ENCODE measurements around the gene ACOT7.

The ACOT7 gene

GRCh38 chr1:6285336-6285735, 108.2 kb downstream of the ACOT7 start:
- Histone ChIP-seq H3K27me3 (ENCODE audit: insufficient read depth, low read depth) (no peaks in the 10 kb centered on the region), H3K4me3 (IDR thresholded peaks at IDR 0.05; ENCODE audit: insufficient read depth, low read depth, low read length) (no peak overlapping the region), H3K9ac (no peak overlapping the region), H4K20me1 (ENCODE audit: insufficient read depth) (no peaks in the 10 kb centered on the region), H3K36me3 (ENCODE audit: insufficient read depth) (no peaks in the 10 kb centered on the region), H3K4me1 (ENCODE audit: low read depth, poor library complexity, severe bottlenecking) (no peaks in the 10 kb centered on the region), H2AFZ (ENCODE audit: low read depth) (no peak overlapping the region), H3K27ac (no peak overlapping the region), H3K79me2 (ENCODE audit: insufficient read depth, low read depth) (no peaks in the 10 kb centered on the region), H3K4me2 (no peak overlapping the region)
- no peak for TF ChIP-seq CTCF (conservative IDR thresholded peaks at IDR 0.05; ENCODE audit: low read depth, low read length)

- Histone ChIP-seq H4K20me1 (ENCODE audit: insufficient read depth) (no peaks in the 10 kb centered on the region), H3K36me3 (ENCODE audit: insufficient read depth) (no peaks in the 10 kb centered on the region), H2AFZ (ENCODE audit: low read depth) (no peak overlapping the region), H3K27ac (no peak overlapping the region), H3K4me1 (ENCODE audit: low read depth, poor library complexity, severe bottlenecking) (no peaks in the 10 kb centered on the region), H3K4me3 (IDR thresholded peaks at IDR 0.05; ENCODE audit: insufficient read depth, low read depth, low read length) (no peak overlapping the region), H3K9ac (no peak overlapping the region), H3K4me2 (no peak overlapping the region), H3K27me3 (ENCODE audit: insufficient read depth, low read depth) (no peaks in the 10 kb centered on the region), H3K79me2 (ENCODE audit: insufficient read depth, low read depth) (no peaks in the 10 kb centered on the region)
- TF ChIP-seq CTCF (conservative IDR thresholded peaks at IDR 0.05; ENCODE audit: low read depth, low read length) = no peak
These were observed 110.8 kb downstream of the ACOT7 start for GRCh38 chr1:6282577-6283270.

GRCh38 chr1:6281511-6282402, 111.8 kb downstream of the ACOT7 start:
- no peak overlapping the region for H3K9ac ChIP-seq
- no peaks in the 10 kb centered on the region for H4K20me1 ChIP-seq (ENCODE audit: insufficient read depth)
- no peak overlapping the region for H3K27ac ChIP-seq
- TF ChIP-seq CTCF (conservative IDR thresholded peaks at IDR 0.05; ENCODE audit: low read depth, low read length) = no peak
- H3K79me2 ChIP-seq (ENCODE audit: insufficient read depth, low read depth) = no peaks in the 10 kb centered on the region
- H3K36me3 ChIP-seq (ENCODE audit: insufficient read depth) = no peaks in the 10 kb centered on the region
- H3K4me3 ChIP-seq (IDR thresholded peaks at IDR 0.05; ENCODE audit: insufficient read depth, low read depth, low read length) = no peak overlapping the region
- no peaks in the 10 kb centered on the region for H3K27me3 ChIP-seq (ENCODE audit: insufficient read depth, low read depth)
- H2AFZ ChIP-seq (ENCODE audit: low read depth) = no peak overlapping the region
- H3K4me1 ChIP-seq (ENCODE audit: low read depth, poor library complexity, severe bottlenecking) = no peaks in the 10 kb centered on the region
- H3K4me2 ChIP-seq = no peak overlapping the region

DNA sequence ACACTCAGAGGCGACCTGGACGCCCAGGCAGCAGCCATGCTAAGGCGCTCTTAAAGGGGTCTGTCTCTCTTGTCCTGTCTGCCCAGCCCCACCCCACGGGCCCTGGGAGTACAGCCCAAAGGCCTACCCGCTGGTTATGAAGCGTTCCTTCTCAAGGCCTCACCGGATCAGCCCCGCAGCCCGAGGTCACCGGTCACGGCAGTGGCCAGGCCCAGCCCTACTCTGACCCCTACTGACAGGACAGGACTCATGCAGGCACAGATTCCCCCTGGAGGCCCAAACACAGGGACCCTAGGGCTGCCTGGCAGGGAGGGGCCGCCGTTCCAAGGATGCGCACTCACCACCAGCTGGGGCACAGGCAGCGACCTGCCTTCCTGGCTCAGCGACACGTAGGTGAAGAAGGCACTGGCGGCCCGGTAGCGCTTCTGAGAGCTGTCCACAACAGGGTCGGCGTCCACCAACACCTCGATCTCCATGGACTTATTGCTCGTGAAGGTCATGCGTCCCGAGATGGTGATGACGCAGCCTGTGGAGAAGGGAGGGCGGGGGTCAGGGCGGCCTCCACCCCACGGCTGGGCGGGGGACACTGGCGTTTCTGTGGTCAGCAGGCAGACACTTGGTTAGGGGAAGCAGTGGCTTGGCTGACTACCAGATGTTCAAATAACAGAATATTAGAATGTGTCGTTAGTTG, 112.7 kb downstream of the ACOT7 start:
- H3K4me2 ChIP-seq = no peak overlapping the region
- no peak overlapping the region for H3K9ac ChIP-seq
- no peak overlapping the region for H3K4me3 ChIP-seq (IDR thresholded peaks at IDR 0.05; ENCODE audit: insufficient read depth, low read depth, low read length)
- H3K27me3 ChIP-seq (ENCODE audit: insufficient read depth, low read depth) = no peaks in the 10 kb centered on the region
- no peaks in the 10 kb centered on the region for H3K79me2 ChIP-seq (ENCODE audit: insufficient read depth, low read depth)
- H3K27ac ChIP-seq = no peak overlapping the region
- peak; percentile 23; the same call in 1 of the 2 replicates for TF ChIP-seq CTCF (conservative IDR thresholded peaks at IDR 0.05; ENCODE audit: low read depth, low read length)
- H4K20me1 ChIP-seq (ENCODE audit: insufficient read depth) = no peaks in the 10 kb centered on the region
- no peaks in the 10 kb centered on the region for H3K36me3 ChIP-seq (ENCODE audit: insufficient read depth)
- no peaks in the 10 kb centered on the region for H3K4me1 ChIP-seq (ENCODE audit: low read depth, poor library complexity, severe bottlenecking)
- H2AFZ ChIP-seq (ENCODE audit: low read depth) = no peak overlapping the region
